SK-N-MC (cell line): ENCODE data around the gene ISLR.

Experiments
- EZH2 ChIP-seq: fragments of 200-600 bp; sonication (generic); IDR thresholded peaks from one replicate; pipeline ENCODE4 v1.6.1; 2017; ENCODE audit warnings: antibody characterized with exemption
- POLR2AphosphoS5 ChIP-seq: IDR thresholded peaks from 2 replicates; pipeline ENCODE4 v1.6.1; 2012; ENCODE audit warnings: mild to moderate bottlenecking, low read depth, low read length, borderline replicate concordance

DNA sequence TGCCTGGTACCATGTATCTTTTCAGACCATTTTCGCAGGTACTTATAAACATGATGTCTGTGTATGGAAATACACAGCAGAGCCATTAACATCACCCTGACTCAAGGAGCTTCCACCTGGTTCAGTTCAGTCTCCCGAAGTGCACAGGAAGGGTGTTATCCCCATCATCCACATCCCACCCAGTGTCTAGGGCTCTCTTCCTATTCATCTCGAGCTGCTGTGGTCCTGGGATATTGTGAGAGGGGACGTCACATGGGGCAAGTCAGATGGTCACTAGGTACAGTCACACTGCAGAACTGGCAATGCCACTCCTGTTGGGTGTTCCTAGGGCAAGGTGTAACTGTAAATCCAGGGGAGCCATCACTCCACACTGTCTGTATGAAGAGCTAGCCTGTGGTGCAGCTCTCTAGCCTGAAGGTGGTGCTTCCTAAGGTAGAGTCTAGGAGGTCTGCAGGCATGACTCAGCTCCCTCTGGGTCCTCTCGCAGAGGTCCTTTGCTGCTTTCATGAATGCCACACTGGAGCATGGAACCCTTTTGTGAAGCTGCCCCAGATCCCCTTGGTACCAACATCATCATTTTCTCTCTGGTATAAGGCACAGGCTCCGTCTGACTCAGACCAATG lies 29.2 kb upstream of the ISLR start:
- no peak for TF ChIP-seq POLR2AphosphoS5
- no peak for TF ChIP-seq EZH2
